GM18868 (cell line): ENCODE data around the gene IGIP.

Source experiments
- ATAC-seq: cut with Tn5 transposase; IDR thresholded peaks from one replicate; pipeline ENCODE4 v1.9.1; 2021; ENCODE audit warnings: mild to moderate bottlenecking, moderate library complexity; ENCODE audit not compliant: unreplicated experiment

IGIP gene

GRCh38 chr5:140111011-140111858, 14.5 kb upstream of the IGIP start:
- ATAC-seq, result no peak

GRCh38 chr5:140111859-140112551, 13.7 kb upstream of the IGIP start:
- ATAC-seq, result no peak

GRCh38 chr5:140112685-140113179, 13.0 kb upstream of the IGIP start:
- no peak for ATAC-seq

- no peak for ATAC-seq
These were observed 12.5 kb upstream of the IGIP start for GRCh38 chr5:140113180-140113698.

GRCh38 chr5:140113699-140114263, 12.0 kb upstream of the IGIP start, which contains the start of gene PURA:
Gene PURA (plus strand): TSS chr5:140114109. CDS start chr5:140114182, 73 bp downstream.
- ATAC-seq, result peak; percentile 88

GRCh38 chr5:140114341-140115185, 11.2 kb upstream of the IGIP start:
- peak; percentile 20 for ATAC-seq

GRCh38 chr5:140115186-140115500, 10.6 kb upstream of the IGIP start:
- ATAC-seq, result no peak

- ATAC-seq, result no peak
These were observed 9.0 kb upstream of the IGIP start for GRCh38 chr5:140116716-140117115.

GRCh38 chr5:140117523-140117922, 8.2 kb upstream of the IGIP start:
- no peak for ATAC-seq

- ATAC-seq, result no peak
These were observed 7.3 kb upstream of the IGIP start for GRCh38 chr5:140118302-140118936.

- ATAC-seq, result no peak
These were observed 727 bp downstream of the IGIP start for GRCh38 chr5:140126315-140127012.

- no peak for ATAC-seq
These were observed 2.6 kb downstream of the IGIP start for GRCh38 chr5:140128376-140128775.

- ATAC-seq, result peak; percentile 49
These were observed 5.4 kb downstream of the IGIP start for GRCh38 chr5:140130949-140131733.

GRCh38 chr5:140131967-140132409, 6.3 kb downstream of the IGIP start:
- peak; percentile 47 for ATAC-seq

- no peak for ATAC-seq
These were observed 7.9 kb downstream of the IGIP start for GRCh38 chr5:140133514-140134167.

GRCh38 chr5:140134277-140134935, 8.7 kb downstream of the IGIP start:
- no peak for ATAC-seq

- ATAC-seq, result no peak
These were observed 9.4 kb downstream of the IGIP start for GRCh38 chr5:140135127-140135526.

GRCh38 chr5:140136624-140137023, 10.9 kb downstream of the IGIP start:
- no peak for ATAC-seq
